Measurements from ENCODE around the gene RRM2. TPM values are rescaled to one million over a fixed set of nuclear protein-coding genes. Genes with fewer than 3 reads are reported as not detected.

Gene RRM2
- total and polyA plus RNA-seq, 2 donors (not counting 1 experiment from before 2014, with no cell fraction given), result 6.1 to 36.3 TPM

DNA sequence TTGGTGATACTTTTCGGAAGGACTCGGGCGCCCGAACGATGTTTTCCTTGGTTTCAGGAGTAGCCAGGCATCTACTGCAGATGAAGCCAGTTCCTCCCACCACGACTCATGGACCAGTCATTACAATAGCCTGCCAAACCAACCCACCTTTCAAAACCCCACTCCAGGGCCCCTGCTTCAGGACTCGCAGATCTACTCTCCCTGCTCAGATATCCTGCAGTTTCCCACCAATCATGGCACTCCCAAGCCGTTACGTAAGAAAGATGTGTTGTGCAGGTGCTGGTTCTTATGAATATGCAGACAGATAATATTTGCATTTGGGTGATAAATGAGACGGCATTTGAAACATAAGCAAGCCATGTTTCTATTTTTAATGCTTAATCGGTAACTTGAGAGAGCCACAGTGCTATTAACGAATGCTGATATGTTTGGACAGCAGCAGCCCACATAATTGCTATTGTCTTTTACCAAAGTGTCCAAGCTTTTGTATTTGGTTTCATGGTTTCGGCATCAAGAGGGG lies 38.8 kb upstream of the RRM2 start:
- Histone ChIP-seq H3K4me3 (replicated peaks in 1 of 4; ENCODE audit: control extremely low read depth in 1 of 4, insufficient read depth in 1 of 4, low read depth in 3 of 4, low read length in 4 of 4) (no peak overlapping the region), H3K9ac (ENCODE audit: insufficient read depth, low read length) (no peak overlapping the region), H2AFZ (ENCODE audit: low read length) (no peak overlapping the region), H3K27ac (ENCODE audit: insufficient read depth, low read length) (no peak overlapping the region), H3K4me1 (ENCODE audit: control insufficient read depth, extremely low read depth, insufficient read depth, low read length) (no peaks in the 10 kb centered on the region), H3K4me2 (ENCODE audit: extremely low read depth, insufficient read depth, low read length) (no peak overlapping the region), H4K20me1 (ENCODE audit: control insufficient read depth, extremely low read depth, insufficient read depth, low read length) (no peaks in the 10 kb centered on the region), H3K79me2 (ENCODE audit: control insufficient read depth, insufficient read depth, low read length) (no peaks in the 10 kb centered on the region), H3K36me3 (ENCODE audit: control insufficient read depth, insufficient read depth, low read length) (no peaks in the 10 kb centered on the region), H3K27me3 (ENCODE audit: control insufficient read depth, insufficient read depth, low read length) (peaks cover 29% of the 10 kb centered on the region), H3K9me3 (ENCODE audit: control insufficient read depth, insufficient read depth, low read depth, low read length) (no peaks in the 10 kb centered on the region)
- TF ChIP-seq CTCF (conservative IDR thresholded peaks at IDR 0.05 in 1 of 2, IDR thresholded peaks at IDR 0.05 in 1 of 2; ENCODE audit: low read depth in 1 of 2, low read length in 2 of 2) (no peak), EZH2 (IDR thresholded peaks at IDR 0.05; ENCODE audit: low read length, missing control alignments) (no peak)
- no peak for DNase-seq (ENCODE audit: low read depth in 2 of 2)

DNA sequence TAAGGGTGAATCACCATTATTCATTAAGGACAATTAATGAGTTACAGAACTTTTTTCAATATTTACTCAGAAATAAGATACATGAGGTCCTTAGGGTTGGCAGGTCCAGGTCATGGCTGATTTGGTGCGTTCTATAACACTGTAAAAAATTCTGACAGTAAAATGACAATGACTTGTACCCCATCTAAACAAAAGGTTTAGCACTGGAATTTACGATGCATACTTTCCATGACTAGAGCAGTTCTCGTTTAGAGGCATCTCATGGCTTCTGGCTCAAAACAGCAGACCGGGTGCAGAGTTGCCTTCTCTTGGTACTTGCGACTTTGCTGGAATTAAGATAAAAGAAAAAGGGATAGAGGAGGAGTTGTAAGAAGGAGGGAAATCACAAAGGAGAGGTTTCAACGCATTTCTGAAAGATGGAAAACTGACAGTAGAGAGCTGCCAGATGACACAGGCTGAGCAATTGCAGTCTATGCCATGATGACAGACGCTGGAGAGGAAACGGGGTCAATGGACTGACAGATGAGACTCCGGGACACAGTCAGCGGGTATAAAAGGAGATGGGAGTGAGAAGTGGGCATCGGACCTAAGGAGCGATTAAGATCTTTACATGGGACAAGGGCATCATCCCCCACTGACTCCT lies 38.2 kb upstream of the RRM2 start:
- Histone ChIP-seq H3K9ac (ENCODE audit: insufficient read depth, low read length) (no peak overlapping the region), H3K36me3 (ENCODE audit: control insufficient read depth, insufficient read depth, low read length) (no peaks in the 10 kb centered on the region), H3K27ac (ENCODE audit: insufficient read depth, low read length) (no peak overlapping the region), H3K4me3 (replicated peaks in 1 of 4; ENCODE audit: control extremely low read depth in 1 of 4, insufficient read depth in 1 of 4, low read depth in 3 of 4, low read length in 4 of 4) (no peak overlapping the region), H4K20me1 (ENCODE audit: control insufficient read depth, extremely low read depth, insufficient read depth, low read length) (no peaks in the 10 kb centered on the region), H3K4me2 (ENCODE audit: extremely low read depth, insufficient read depth, low read length) (no peak overlapping the region), H3K79me2 (ENCODE audit: control insufficient read depth, insufficient read depth, low read length) (no peaks in the 10 kb centered on the region), H3K27me3 (ENCODE audit: control insufficient read depth, insufficient read depth, low read length) (peaks cover 32% of the 10 kb centered on the region), H3K9me3 (ENCODE audit: control insufficient read depth, insufficient read depth, low read depth, low read length) (no peaks in the 10 kb centered on the region), H2AFZ (ENCODE audit: low read length) (no peak overlapping the region), H3K4me1 (ENCODE audit: control insufficient read depth, extremely low read depth, insufficient read depth, low read length) (no peaks in the 10 kb centered on the region)
- TF ChIP-seq CTCF (conservative IDR thresholded peaks at IDR 0.05 in 1 of 2, IDR thresholded peaks at IDR 0.05 in 1 of 2; ENCODE audit: low read depth in 1 of 2, low read length in 2 of 2) (no peak), EZH2 (IDR thresholded peaks at IDR 0.05; ENCODE audit: low read length, missing control alignments) (no peak)
- DNase-seq (ENCODE audit: low read depth in 2 of 2), result no peak

- Histone ChIP-seq H3K4me2 (ENCODE audit: extremely low read depth, insufficient read depth, low read length) (no peak overlapping the region), H3K79me2 (ENCODE audit: control insufficient read depth, insufficient read depth, low read length) (no peaks in the 10 kb centered on the region), H2AFZ (ENCODE audit: low read length) (no peak overlapping the region), H3K4me1 (ENCODE audit: control insufficient read depth, extremely low read depth, insufficient read depth, low read length) (no peaks in the 10 kb centered on the region), H4K20me1 (ENCODE audit: control insufficient read depth, extremely low read depth, insufficient read depth, low read length) (no peaks in the 10 kb centered on the region), H3K27me3 (ENCODE audit: control insufficient read depth, insufficient read depth, low read length) (peaks cover 34% of the 10 kb centered on the region), H3K9ac (ENCODE audit: insufficient read depth, low read length) (no peak overlapping the region), H3K27ac (ENCODE audit: insufficient read depth, low read length) (no peak overlapping the region), H3K4me3 (replicated peaks in 1 of 4; ENCODE audit: control extremely low read depth in 1 of 4, insufficient read depth in 1 of 4, low read depth in 3 of 4, low read length in 4 of 4) (no peak overlapping the region), H3K36me3 (ENCODE audit: control insufficient read depth, insufficient read depth, low read length) (no peaks in the 10 kb centered on the region), H3K9me3 (ENCODE audit: control insufficient read depth, insufficient read depth, low read depth, low read length) (no peaks in the 10 kb centered on the region)
- TF ChIP-seq EZH2 (IDR thresholded peaks at IDR 0.05; ENCODE audit: low read length, missing control alignments) (no peak), CTCF (conservative IDR thresholded peaks at IDR 0.05 in 1 of 2, IDR thresholded peaks at IDR 0.05 in 1 of 2; ENCODE audit: low read depth in 1 of 2, low read length in 2 of 2) (no peak)
- DNase-seq (ENCODE audit: low read depth in 2 of 2), result no peak
These were observed 37.4 kb upstream of the RRM2 start for GRCh38 chr2:10085043-10085667.
